Endothelial cell of umbilical vein (primary cell): ENCODE results near the gene NGFR. TPM values are rescaled to one million over a fixed set of nuclear protein-coding genes. Genes with fewer than 3 reads are reported as not detected.

Experiments
- BruUV-seq: library from RNA; stranded (reverse); fragments of 400-500 nt; replicated peaks from 2 replicates; lab custom pipeline; 2021; lab: Mats Ljungman, UMichigan
- CTCF ChIA-PET: fragments of 300-600, 350-600 bp; sonication (Branson Sonifier 250); formaldehyde crosslinking; loops from one replicate; lab custom pipeline; 2021; ENCODE audit warnings: antibody characterized with exemption, inconsistent platforms; lab: Charles Lee
- POLR2A ChIA-PET: fragments of 300-600, 350-600 bp; sonication (Branson Sonifier 250); formaldehyde crosslinking; loops from one replicate; lab custom pipeline; 2021; ENCODE audit warnings: antibody characterized with exemption, inconsistent platforms; lab: Charles Lee
- DNase-seq: peaks from one replicate; pipeline ENCODE4 v3.0.0-alpha.2; 2011; ENCODE audit warnings: low read depth, low spot score
- FAIRE-seq: peaks from 2 replicates; lab custom pipeline; 2011; peaks lifted over from hg19 to GRCh38; lab: Jason Lieb, UNC
- H2AFZ ChIP-seq: 2 replicates; pipeline ENCODE4 v1.6.0; 2012; ENCODE audit warnings: low read depth, low read length, control low read depth, inconsistent platforms
- H3K27ac ChIP-seq: 2 replicates; pipeline ENCODE4 v1.5.1; 2011; ENCODE audit warnings: low read depth, mild to moderate bottlenecking, control low read depth, low read length, moderate library complexity; ENCODE audit not compliant: insufficient read depth
- H3K27me3 ChIP-seq, 2 experiments: 2 replicates each; pipeline versions ENCODE4 v1.6.0 to v1.6.1; 2011; ENCODE audit warnings: low read length in 2 of 2, mixed read lengths in 1 of 2; ENCODE audit not compliant: control insufficient read depth in 2 of 2, insufficient read depth in 2 of 2
- H3K36me3 ChIP-seq, 2 experiments: 2 replicates in 1 of 2; 3 replicates in 1 of 2; pipeline ENCODE4 v1.5.1; 2011; ENCODE audit warnings: low read length in 2 of 2, mild to moderate bottlenecking in 1 of 2, moderate library complexity in 1 of 2; ENCODE audit not compliant: control insufficient read depth in 2 of 2, insufficient read depth in 2 of 2; ENCODE audit errors: extremely low read depth in 1 of 2
- H3K4me1 ChIP-seq: 3 replicates; pipeline ENCODE4 v1.5.1; 2011; ENCODE audit warnings: mild to moderate bottlenecking, low read length; ENCODE audit not compliant: control insufficient read depth, insufficient read depth; ENCODE audit errors: extremely low read depth
- H3K4me2 ChIP-seq: 2 replicates; pipeline ENCODE4 v1.6.1; 2011; ENCODE audit warnings: low read length, control low read depth, mixed read lengths; ENCODE audit not compliant: insufficient read depth
- H3K4me3 ChIP-seq, 3 experiments: fragments of 200-600 bp in 1 of 3; sonication (generic), shearing (Covaris generic) in 1 of 3; replicated peaks in 1 of 3; 2 replicates each; pipeline ENCODE4 v1.5.1; 2011 to 2016; ENCODE audit warnings: control low read depth in 3 of 3, low read length in 3 of 3, mild to moderate bottlenecking in 2 of 3, inconsistent platforms in 1 of 3, low read depth in 1 of 3, moderate library complexity in 1 of 3; ENCODE audit not compliant: insufficient read depth in 1 of 3
- H3K79me2 ChIP-seq: 2 replicates; pipeline ENCODE4 v1.6.0; 2012; ENCODE audit warnings: low read length, inconsistent platforms; ENCODE audit not compliant: control insufficient read depth, insufficient read depth
- H3K9ac ChIP-seq: replicated peaks from 2 replicates; pipeline ENCODE3; 2011; ENCODE audit warnings: low read length, control low read depth; ENCODE audit not compliant: insufficient read depth; ENCODE audit errors: extremely low read depth
- H3K9me1 ChIP-seq: replicated peaks from 3 replicates; pipeline ENCODE4 v1.6.0; 2011; ENCODE audit warnings: mild to moderate bottlenecking, low read length; ENCODE audit not compliant: control insufficient read depth, insufficient read depth; ENCODE audit errors: extremely low read depth
- H3K9me3 ChIP-seq: replicated peaks from 2 replicates; pipeline ENCODE4 v1.5.1; 2012; ENCODE audit warnings: low read length, inconsistent platforms; ENCODE audit not compliant: control insufficient read depth, insufficient read depth
- H4K20me1 ChIP-seq: replicated peaks from 2 replicates; pipeline ENCODE3; 2011; ENCODE audit warnings: mild to moderate bottlenecking, low read length; ENCODE audit not compliant: control insufficient read depth, insufficient read depth; ENCODE audit errors: extremely low read depth
- EZH2 ChIP-seq: IDR thresholded peaks from 2 replicates; pipeline ENCODE4 v1.6.1; 2012; ENCODE audit warnings: borderline replicate concordance, low read depth, mild to moderate bottlenecking, moderate library complexity, low read length, inconsistent platforms; ENCODE audit not compliant: severe bottlenecking
- FOS ChIP-seq: IDR thresholded peaks from 2 replicates; pipeline ENCODE4 v1.6.1; 2011; ENCODE audit warnings: mild to moderate bottlenecking, low read length, moderate library complexity, borderline replicate concordance; ENCODE audit not compliant: insufficient read depth
- GATA2 ChIP-seq: IDR thresholded peaks from 2 replicates; pipeline ENCODE4 v1.7.0; 2011; ENCODE audit warnings: low read depth, mild to moderate bottlenecking, moderate library complexity, mixed read lengths, low read length; ENCODE audit not compliant: insufficient read length, insufficient read depth
- JUN ChIP-seq: IDR thresholded peaks from 2 replicates; pipeline ENCODE4 v1.6.1; 2011; ENCODE audit warnings: borderline replicate concordance, low read depth; ENCODE audit not compliant: insufficient read length, insufficient read depth
- MYC ChIP-seq: IDR thresholded peaks from one replicate; pipeline ENCODE4 v1.6.1; 2011; ENCODE audit warnings: mild to moderate bottlenecking, low read depth, low read length
- POLR2A ChIP-seq: IDR thresholded peaks from 2 replicates; pipeline ENCODE4 v1.6.1; 2012; ENCODE audit warnings: low read depth, mild to moderate bottlenecking, control low read depth, low read length
- POLR2AphosphoS5 ChIP-seq: IDR thresholded peaks from 2 replicates; pipeline ENCODE4 v1.6.1; 2012; ENCODE audit warnings: low read depth, mild to moderate bottlenecking, control low read depth, low read length, moderate library complexity; ENCODE audit not compliant: insufficient read depth
- dilution Hi-C: fragments of 300-500 bp; cut with MboI; formaldehyde crosslinking; loops from one replicate; pipeline ENCODE4 v1.15.0; 2019; ENCODE audit warnings: low sequenced_read_pairs; ENCODE audit not compliant: extremely low pct_ligation_motif_present
- intact Hi-C: fragments of 100-400 bp; cut with micrococcal nuclease; formaldehyde crosslinking; loops from one replicate; pipeline ENCODE4 v1.10.0; 2022
- polyA plus RNA-seq, 4 experiments: library from polyadenylated mRNA; depleted of rRNA in 3 of 4; stranded (reverse) in 3 of 4; unstranded in 1 of 4; fragments of >200 nt; gene quantifications; 2 replicates each; pipeline versions ENCODE4 v1.2.1 to v1.2.3, GENCODE V29; 2011 to 2012; ENCODE audit warnings: missing spikeins in 1 of 4
- total RNA-seq: library from RNA; stranded (reverse); gene quantifications from 2 replicates; pipeline ENCODE4 v1.2.3, GENCODE V29; 2021
- TF ChIP-seq, protein P1 (sequence below): IDR thresholded peaks from 2 replicates; pipeline ENCODE4 v1.6.1; 2011; ENCODE audit not compliant: insufficient read depth, insufficient read length
- TF ChIP-seq, protein P2 (sequence below), 2 donors: IDR thresholded peaks; 1 replicate in 1 of 2; 2 replicates in 1 of 2; pipeline ENCODE4 v1.5.1; 2011; ENCODE audit warnings: low read length in 2 of 2, mild to moderate bottlenecking in 2 of 2, moderate library complexity in 2 of 2, control low read depth in 1 of 2, inconsistent platforms in 1 of 2, low read depth in 1 of 2; ENCODE audit not compliant: insufficient read depth in 1 of 2; ENCODE audit errors: extremely low read depth in 1 of 2

Gene NGFR
- total and polyA plus RNA-seq, 2 donors (not counting 3 experiments of a cell fraction or from before 2014, with no cell fraction given) = not detected

DNA sequence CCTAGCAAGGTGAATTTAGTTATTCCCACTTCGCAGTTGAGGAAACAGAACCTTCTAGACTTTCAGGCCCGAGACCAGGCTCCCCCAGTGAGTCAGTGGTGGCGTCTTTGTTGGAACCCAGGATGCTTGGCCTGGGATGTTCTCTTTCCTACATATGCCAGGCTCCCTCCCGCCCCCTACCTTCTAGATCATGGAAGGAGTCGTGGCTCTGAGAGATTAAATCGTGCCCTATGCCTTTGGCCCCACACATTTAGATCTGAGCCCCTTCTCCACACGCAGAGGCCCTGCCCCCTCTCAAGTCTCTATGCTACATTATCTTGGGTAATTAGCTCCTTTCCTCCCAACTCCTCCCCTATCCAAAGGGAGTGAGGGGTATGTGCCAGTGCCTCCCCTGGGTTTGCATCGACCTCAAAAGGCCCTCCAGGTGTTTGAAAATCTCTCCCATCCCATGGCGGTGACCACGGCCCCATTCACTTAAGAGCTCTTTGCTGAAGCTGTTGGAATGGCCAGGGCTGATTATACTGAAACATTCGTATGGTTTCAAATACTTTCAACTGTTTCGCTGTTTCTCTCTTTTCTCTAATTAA lies 3.0 kb downstream of the NGFR start:
- Histone ChIP-seq H3K4me3 (no peak overlapping the region), H3K4me1 (peaks cover 10% of the 10 kb centered on the region), H3K36me3 (no peaks in the 10 kb centered on the region), H2AFZ (no peak overlapping the region), H3K79me2 (no peaks in the 10 kb centered on the region), H3K9me1 (no peaks in the 10 kb centered on the region), H4K20me1 (no peaks in the 10 kb centered on the region), H3K4me2 (no peak overlapping the region), H3K9me3 (no peaks in the 10 kb centered on the region), H3K27ac (no peak overlapping the region), H3K9ac (no peak overlapping the region), H3K27me3 (peaks cover 68 to 69% of the 10 kb centered on the region in 2 experiments)
- TF ChIP-seq FOS = no peak
- no peak for TF ChIP-seq MYC
- TF ChIP-seq, protein P1, sequence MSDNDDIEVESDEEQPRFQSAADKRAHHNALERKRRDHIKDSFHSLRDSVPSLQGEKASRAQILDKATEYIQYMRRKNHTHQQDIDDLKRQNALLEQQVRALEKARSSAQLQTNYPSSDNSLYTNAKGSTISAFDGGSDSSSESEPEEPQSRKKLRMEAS = no peak
- TF ChIP-seq POLR2A = no peak
- TF ChIP-seq POLR2AphosphoS5 = no peak
- TF ChIP-seq, protein P2, sequence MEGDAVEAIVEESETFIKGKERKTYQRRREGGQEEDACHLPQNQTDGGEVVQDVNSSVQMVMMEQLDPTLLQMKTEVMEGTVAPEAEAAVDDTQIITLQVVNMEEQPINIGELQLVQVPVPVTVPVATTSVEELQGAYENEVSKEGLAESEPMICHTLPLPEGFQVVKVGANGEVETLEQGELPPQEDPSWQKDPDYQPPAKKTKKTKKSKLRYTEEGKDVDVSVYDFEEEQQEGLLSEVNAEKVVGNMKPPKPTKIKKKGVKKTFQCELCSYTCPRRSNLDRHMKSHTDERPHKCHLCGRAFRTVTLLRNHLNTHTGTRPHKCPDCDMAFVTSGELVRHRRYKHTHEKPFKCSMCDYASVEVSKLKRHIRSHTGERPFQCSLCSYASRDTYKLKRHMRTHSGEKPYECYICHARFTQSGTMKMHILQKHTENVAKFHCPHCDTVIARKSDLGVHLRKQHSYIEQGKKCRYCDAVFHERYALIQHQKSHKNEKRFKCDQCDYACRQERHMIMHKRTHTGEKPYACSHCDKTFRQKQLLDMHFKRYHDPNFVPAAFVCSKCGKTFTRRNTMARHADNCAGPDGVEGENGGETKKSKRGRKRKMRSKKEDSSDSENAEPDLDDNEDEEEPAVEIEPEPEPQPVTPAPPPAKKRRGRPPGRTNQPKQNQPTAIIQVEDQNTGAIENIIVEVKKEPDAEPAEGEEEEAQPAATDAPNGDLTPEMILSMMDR (IDR thresholded peaks at IDR 0.05; ENCODE audit: extremely low read depth in 1 of 2, insufficient read depth in 1 of 2, low read depth in 1 of 2, low read length in 2 of 2) = no peak
- no peak for TF ChIP-seq EZH2
- TF ChIP-seq GATA2 = no peak
- TF ChIP-seq JUN = no peak
- dilution Hi-C loops = no loop called here
- ChIA-PET CTCF (interaction anchor here (1.0 to 3.0 kb wide), 4 partner anchors 10 to 70 kb away, joined by 3 to 30 read pairs (median 15); no protein-coding TSS in a partner anchor), POLR2A (no interaction called here)
- BruUV-seq = no TSS peak
- FAIRE-seq (no peak), DNase-seq (no peak)
- intact Hi-C loops = no loop called here
